GM18511 (cell line): ENCODE measurements around the gene PCNT.
"Not testable (repeated sequence)": the region's sequence is repeated elsewhere in the genome, so short reads cannot be mapped to it uniquely, and the experiment has no call there.

ENCODE experiments used
- ATAC-seq: cut with Tn5 transposase; IDR thresholded peaks from one replicate; pipeline ENCODE4 v1.9.1; 2021; ENCODE audit warnings: mild to moderate bottlenecking, moderate library complexity; ENCODE audit not compliant: unreplicated experiment

The PCNT gene

DNA sequence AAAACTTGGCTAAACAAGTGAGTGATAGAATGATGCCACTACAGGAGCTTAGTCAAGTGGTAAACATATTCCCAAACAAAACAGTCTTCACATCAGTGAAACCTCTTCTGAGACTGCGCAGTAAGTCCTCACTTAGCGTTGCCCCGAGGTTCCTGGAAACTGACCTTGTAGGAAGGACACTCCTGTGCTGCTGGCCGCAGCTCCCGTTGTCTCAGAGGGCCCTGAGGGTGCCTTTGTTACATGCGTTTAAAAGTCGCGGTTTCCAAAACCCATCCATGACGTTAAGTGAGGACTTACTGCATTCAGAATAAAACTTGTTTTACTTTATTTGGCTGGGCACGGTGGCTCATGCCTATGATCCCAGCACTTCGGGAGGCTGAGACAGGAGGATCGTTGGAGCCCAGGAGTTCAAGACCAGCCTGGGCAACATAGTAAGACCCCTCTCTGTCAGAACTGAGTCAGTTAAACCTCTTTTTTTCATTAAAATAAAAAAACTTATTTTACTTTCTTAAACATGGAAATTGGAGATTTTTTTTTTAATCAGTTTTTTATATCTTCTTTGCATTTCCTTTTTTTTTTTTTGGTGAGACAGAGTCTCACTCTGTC, 98.8 kb downstream of the PCNT start:
- no peak for ATAC-seq

DNA sequence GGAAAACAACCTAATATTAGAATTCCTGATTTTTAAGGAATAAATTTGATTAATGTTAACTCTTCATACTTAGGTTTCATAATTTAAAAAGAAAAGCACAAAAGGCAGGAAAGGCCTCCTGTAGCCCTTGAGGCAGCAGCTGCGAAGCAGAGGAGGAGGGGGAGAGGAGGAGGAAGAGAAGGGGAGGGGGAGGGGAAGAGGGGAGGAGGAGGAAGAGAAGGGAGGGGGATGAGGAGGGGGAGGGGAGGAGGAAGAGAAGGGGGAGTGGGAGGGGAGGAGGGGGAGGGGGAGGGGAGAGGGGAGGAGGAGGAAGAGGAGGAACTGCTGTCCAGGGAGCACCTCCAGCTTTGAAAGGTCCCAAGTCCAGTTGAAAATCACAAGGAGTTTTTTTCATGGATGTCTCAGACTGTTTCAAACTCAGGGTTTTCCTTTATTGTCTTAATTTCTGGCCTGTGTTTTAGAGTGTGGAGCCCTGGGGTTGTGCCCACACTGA, 99.6 kb downstream of the PCNT start:
- ATAC-seq, result no peak

DNA sequence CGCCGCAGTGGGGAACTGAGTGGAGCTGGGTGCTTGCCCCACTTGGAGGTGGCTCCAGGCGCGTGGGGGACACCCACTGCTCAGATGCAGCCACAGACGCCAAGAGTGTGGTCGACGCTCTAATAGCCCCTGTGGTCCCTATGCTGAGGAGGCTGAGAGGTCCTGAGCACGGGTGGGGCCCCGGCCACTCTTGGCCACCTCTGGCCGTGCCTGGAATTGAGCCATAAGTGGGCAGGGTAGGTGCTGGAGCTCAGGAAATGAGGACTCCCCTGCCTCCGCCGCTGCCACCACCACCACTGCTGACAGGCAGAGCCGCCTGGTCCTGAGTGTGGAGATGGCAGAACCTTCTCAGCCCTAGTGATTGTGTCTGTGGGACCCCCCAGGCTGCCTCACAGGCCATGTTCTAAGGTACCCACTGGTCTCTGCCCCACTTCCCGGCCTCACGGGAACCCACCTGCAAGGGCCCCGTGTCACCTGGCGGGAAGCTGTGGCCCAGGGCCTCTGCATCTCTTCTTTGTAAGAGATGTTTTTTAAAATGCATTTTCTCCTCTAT, 100.2 kb downstream of the PCNT start:
- no peak for ATAC-seq

DNA sequence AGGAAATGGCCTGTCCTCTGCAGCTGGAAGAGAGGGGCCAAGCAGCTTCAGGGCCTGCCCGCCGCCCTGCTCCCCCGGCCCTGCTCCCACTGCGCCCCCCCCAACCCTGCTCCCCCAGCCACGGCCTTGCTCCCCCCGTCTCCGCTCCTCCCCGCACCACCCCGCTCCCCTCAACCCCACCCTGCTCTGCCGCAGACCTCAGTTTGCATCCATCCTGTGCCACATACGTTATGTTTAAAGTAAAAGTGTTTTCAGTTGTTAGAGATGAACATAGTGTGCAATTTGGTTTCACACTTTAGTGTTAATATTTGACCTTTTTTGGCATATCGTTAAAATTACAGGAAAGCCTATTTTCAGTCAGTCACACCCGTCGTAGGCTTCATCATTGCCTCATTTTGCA, 100.7 kb downstream of the PCNT start:
- no peak for ATAC-seq

DNA sequence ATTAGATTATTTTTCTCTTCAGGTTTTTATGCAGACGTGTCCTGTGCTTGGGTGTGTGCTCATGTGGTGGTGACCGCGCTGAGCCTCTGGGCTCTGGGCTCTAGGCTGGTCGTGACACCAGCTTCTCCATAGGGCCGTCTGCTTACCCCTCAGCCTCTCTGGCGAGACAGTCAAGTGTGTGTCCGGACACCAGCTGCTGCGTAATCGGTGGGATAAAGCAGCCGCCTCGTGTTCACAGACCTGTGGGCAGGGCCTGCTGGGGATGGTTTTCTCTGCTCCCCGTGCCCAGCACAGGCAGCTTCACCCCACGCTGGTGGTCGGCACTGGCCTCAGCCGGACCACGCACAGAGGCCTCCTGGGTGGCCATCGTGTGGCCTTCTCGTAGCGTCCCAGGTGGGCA, 101.1 kb downstream of the PCNT start:
- no peak for ATAC-seq

DNA sequence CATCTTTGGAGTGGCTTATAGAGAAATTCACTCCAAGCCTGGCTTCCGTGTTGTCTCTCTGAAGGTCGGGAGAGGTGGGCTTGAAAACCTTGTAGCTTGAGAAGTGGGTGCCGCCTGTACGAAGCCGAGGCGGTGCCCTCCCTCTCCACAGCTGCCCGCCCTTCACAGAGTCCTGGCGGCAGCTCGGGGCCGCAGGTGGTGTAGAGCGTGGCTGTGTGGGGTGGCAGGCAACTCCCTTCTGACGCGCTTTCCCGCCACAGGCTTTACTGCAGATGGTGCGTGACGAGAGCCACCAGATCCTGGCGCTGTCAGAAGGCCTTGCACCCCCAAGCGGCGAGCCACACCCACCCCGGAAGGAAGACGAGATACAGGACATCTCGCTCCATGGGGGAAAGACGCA, 101.6 kb downstream of the PCNT start:
- no peak for ATAC-seq

DNA sequence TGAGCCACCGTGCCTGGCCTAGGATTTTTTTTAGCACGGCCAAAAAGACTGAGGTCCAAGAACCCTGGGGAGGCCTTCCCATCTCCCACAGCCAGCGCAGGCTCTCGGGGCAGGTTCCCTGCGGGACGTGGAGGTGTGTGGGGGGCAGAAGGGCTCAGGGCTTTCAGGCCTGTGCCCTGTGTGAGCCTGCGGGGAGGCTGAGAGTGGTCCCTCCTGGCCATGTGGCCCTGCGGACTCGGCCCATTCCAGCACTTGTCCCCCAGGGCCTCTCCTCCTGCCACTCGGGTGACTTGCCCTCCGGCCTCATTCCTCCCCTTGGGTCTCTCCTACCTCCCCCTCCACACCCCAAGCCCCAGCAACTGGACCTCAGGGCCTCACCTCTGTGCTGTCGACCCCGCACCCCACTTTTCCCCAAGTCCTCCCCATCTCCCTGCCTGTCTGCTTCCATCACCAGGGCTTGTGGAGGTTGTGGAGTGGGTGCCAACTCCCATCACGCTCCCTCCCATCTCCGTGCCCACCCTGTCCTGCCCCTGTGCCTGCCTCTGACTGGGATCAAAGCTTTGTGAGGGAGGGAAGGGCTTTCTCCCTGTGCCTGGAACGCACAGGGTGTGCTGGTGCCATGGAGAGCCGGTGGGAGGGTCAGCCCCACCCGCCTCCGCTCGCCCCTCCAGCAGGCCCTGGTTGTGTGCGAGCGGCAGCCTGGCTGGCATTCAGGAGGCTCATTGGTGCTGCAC, 102.5 kb downstream of the PCNT start:
- no peak for ATAC-seq

DNA sequence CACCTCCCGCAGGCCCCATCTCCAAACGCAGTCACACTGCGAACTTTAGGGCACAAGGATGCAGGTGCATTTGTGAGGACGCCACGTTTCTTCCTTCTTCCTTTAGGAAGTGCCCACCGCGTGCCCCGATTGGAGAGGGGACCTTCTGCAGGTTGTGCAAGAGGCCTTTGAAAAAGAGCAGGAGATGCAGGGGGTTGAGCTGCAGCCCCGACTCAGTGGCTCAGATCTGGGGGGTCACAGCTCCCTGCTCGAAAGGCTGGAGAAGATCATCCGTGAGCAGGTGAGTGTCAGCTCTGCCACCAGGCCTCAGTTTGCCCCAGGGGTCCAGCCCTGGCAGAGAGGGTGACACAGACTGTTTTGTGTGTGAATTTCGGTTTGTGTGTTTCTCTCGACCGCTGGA, 103.6 kb downstream of the PCNT start:
- ATAC-seq, result no peak

DNA sequence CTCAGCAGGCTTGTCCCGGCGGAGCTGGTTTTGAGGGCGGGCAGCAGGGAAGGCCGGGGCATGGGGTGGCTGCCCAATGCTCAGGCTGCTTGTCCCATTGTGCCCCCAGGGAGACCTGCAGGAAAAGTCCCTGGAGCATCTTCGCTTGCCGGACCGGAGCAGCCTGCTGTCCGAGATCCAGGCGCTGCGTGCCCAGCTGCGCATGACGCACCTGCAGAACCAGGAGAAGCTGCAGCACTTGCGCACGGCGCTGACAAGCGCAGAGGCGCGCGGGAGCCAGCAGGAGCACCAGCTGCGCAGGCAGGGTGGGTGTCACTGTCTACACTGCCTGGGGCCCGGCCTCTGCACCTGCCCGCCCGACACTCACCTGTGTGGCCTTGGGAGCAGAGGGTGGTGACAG, 104.3 kb downstream of the PCNT start:
- no peak for ATAC-seq

DNA sequence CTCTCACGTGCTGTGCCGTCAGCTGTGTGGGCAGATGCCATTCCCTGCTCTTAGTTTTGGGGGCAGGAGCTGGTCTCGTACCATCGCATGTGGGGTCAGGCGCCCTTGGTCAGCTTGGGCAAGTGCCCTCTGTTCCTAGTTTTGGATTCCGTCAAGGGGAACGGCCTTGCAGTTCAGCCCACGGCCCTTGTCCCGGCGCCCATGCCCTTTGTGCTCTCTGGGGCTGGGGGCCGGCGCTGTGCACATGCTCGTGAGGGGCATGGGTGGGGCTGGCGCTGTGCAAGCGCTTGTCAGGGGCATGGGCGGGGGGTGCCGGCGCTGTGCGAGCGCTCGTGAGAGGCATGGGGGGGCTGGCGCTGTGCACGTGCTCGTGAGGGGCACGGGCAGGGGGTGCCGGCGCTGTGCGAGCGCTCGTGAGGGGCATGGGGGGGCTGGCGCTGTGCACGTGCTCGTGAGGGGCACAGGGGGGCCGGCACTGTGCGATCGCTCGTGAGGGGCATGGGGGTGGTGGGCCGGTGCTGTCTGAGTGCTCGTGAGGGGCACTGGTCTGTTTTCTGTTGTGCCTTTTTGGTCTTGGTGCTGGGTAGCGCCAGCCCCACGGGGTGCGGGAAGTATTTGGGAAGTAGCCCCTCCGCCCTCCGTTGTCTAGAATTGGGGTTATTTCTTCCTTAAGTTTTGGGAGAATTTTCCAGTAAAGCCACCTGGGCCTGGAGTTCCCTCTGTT, 105.2 kb downstream of the PCNT start:
- no peak for ATAC-seq

DNA sequence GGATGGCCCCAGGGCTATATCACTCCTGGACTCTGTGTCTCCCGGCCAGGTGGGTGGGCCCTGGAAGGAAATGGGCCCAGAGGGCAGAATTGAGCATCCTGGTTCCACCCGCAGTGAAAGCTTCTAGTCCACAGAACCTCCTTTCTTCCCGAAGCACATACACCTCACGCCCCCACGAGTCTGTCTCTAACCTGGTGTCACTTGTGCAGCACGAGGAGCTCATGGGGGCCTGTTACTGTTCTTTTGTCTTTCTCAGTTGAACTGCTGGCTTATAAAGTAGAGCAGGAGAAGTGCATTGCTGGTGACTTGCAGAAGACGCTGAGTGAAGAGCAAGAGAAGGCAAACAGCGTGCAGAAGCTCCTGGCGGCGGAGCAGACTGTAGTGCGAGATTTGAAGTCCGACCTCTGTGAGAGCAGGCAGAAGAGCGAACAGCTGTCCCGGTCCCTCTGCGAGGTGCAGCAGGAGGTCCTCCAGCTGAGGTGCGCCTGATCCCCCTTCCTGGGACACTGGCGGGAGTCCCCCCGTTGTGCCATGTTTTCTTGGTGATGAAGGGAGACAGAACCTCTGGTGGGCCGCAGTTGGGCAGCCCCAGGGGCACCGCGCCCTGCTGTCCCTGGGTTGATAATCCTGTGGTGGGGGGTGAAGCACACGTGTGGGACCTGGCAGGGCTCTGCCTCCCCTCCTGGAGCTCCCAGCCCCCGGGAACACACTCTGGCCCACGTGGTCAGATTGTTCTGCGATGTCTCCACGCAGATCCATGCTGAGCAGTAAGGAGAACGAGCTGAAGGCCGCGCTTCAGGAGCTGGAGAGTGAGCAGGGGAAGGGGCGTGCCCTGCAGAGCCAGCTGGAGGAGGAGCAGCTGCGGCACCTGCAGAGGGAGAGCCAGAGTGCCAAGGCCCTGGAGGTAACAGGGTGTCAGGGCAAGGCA, 106.1 kb downstream of the PCNT start:
- no peak for ATAC-seq

DNA sequence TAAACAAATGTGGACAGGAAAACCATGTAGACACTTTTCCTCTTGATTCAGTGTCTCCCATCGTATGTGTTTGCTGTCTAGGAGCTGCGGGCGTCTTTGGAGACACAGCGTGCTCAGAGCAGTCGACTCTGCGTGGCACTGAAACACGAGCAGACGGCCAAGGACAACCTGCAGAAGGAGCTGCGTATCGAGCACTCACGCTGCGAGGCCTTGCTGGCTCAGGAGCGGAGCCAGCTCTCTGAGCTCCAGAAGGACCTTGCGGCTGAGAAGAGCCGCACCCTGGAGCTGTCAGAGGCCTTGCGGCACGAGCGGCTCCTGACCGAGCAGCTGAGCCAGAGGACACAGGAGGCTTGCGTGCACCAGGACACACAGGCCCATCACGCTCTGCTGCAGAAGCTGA, 107.5 kb downstream of the PCNT start:
- no peak for ATAC-seq

DNA sequence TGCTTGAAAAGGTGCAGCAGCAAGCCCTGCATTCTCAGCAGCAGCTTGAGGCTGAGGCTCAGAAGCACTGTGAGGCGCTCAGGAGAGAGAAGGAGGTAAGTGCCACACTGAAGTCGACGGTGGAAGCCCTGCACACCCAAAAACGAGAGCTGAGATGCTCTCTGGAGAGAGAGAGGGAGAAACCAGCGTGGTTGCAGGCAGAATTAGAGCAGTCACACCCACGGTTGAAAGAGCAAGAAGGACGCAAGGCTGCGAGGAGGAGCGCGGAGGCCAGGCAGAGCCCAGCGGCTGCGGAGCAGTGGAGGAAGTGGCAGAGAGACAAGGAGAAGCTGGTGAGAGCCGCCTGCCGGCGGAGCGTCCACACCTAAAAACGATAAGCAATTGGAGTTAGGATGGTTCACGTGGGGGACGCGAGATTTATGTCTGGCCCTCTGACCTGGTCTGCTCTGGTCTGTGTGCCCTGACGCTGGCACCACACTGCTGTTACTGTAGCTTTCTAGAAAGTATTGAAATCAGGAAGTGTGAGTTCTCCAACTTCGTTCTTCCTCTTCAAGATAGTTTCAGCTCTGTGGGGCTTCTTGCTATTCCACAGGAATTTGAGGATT, 108.0 kb downstream of the PCNT start:
- ATAC-seq, result no peak

DNA sequence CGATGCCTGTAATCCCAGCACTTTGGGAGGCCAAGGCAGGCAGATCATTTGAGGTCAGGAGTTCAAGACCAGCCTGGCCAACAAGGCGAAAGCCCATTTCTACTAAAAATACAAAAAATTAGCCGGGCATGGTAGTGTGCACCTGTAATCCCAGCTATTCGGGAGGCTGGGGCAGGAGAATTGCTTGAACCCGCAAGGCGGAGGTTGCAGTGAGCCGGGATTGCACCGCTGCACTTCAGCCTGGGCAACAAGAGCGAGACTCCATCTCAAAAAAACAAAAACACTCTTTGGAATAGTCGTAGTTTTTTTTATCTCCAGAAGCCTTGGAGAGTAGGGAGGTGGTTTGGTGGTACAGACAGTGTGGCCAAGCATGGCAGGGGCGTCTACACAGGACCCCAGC, 109.2 kb downstream of the PCNT start:
- not testable (repeated sequence) for ATAC-seq

DNA sequence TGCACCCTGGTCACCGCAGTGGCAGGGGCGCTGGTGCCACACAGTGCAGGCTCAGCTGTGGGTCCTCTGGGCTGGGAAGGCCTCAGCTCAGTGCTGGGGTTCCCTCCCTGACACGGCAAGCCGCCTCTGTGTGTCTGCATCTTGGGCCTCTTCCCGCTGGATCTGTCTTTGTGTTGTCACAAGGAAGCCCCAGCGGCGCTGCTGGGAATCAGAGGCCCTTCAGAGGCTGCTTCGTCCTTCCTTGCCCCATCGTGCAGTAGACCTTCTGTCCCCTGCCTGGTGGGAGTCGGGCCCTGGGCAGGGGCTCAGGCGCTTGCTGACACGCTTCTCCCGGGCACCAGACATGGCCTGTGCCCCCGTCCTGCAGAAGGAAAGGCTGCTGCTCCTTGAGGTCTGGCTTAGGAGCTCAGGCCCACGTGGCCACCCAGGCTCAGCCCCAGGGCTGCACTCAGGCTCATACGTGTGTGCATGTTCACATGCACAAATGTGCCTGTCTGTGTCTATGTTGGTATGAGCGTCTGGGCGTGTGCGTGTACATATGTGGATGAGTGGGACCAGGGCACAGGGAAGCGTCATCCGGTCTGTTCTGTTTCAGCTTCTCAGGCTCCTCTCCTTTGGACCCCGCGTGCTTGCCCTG, 110.5 kb downstream of the PCNT start:
- ATAC-seq, result no peak

DNA sequence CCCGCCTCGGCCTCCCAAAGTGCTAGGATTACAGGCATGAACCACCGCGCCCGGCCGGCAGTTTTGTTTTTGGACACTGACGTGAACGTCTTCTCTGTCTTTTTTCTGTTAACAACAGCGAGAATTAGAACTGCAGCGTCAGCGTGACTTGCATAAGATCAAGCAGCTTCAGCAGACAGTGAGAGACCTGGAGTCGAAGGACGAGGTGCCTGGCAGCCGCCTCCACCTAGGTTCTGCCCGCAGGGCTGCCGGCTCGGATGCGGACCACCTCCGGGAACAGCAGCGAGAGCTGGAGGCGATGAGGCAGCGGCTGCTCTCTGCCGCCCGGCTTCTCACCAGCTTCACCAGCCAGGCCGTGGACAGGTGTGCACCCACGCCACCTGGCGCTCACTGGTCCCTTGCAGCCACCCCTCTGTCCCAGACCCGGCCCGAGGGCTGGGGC, 111.9 kb downstream of the PCNT start:
- ATAC-seq, result no peak

DNA sequence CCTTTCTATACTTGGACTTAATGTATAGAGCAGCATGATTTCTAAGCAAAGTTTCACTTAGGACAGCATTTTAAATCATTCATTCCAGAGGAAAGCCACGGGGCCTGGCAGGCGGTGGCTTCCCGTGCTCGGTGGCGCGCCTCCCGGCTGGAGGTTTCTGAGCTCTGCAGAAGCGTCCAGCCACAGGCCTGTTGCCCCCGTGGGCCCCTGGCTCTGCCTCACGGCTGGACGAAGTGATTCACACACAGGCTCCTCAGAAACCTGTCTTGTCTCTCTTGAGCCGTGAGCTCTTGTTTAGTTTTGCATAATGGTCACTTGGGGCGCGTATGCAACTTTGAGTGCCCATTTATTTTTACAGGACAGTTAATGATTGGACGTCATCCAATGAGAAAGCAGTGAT, 112.7 kb downstream of the PCNT start:
- ATAC-seq, result no peak

DNA sequence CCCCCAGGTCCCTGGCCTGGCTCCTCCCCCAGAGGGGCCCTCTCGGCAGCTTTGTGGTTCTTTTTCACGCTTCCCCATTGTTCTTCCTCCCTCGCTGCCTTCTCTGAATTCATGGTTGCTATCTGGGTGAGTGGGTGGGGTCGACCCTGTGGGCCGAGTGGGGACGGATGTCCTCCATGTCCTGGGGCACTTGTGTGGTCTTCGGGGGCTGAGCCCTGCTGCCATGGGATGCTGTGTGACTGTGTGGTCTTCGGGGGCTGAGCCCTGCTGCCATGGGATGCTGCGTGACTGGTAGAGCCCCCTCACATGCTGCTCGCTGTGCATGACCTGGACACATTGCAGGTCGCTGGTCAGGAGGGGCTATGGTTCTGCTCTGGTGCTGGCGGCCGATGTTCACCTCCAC, 113.1 kb downstream of the PCNT start:
- no peak for ATAC-seq

DNA sequence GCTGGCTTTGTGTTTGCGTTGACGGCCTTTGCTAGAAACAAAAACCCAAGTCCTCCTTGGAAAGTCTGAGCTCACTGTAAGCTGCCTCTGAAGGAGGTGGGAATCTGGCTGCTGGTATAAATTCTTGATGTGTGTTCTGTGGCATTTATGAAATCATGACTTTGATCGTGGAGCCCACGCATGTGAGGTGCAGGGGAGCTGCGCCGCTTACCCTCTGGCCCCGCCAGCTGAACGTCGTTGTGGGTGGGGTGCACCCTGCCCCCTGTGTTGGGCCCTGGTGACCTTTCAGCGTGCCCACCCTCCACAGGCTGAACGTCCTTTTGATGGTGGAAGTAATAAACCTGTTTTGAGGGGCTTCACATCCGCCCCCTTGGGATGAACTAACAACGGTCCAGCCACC, 113.6 kb downstream of the PCNT start:
- no peak for ATAC-seq

DNA sequence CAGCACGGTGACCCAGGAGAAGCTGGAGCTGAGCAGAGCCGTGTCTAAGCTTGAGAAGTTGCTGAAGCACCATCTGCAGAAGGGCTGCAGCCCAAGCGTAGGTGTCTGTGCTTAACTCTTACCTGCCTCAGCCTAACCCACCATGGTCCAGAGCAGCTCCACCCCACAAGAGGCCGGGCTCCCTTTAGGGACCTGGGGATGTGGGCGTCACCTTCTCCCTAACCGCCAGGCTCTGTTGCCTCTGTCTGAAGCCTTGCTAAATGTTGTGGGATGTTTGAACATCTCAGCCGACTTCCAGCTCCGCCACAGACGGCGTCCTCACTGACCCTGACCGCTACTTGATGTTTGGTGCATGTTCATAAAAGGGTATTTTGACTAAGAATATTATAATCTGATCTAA, 114.3 kb downstream of the PCNT start:
- no peak for ATAC-seq
